Liver (tissue), 9 donors: ENCODE measurements around the gene RINT1. TPM values are rescaled to one million over a fixed set of nuclear protein-coding genes. Genes with fewer than 3 reads are reported as not detected.

Experiments used
- DNase-seq: peaks from one replicate; pipeline ENCODE4 v3.0.0-alpha.2; 2017; ENCODE audit warnings: low spot score
- H3K27ac ChIP-seq, 2 donors: one replicate each; pipeline ENCODE4 v1.7.0; 2013; ENCODE audit warnings: inconsistent platforms in 2 of 2, low read length in 2 of 2, control low read depth in 1 of 2, low read depth in 1 of 2, mild to moderate bottlenecking in 1 of 2
- H3K27me3 ChIP-seq, 4 donors: one replicate each; pipeline versions ENCODE4 v1.6.1 to v1.7.0; 2013; ENCODE audit warnings: low read length in 3 of 4, inconsistent platforms in 1 of 4, mild to moderate bottlenecking in 1 of 4, moderate library complexity in 1 of 4; ENCODE audit not compliant: control insufficient read depth in 4 of 4, insufficient read depth in 4 of 4
- H3K36me3 ChIP-seq, 4 donors: one replicate each; pipeline versions ENCODE4 v1.6.1 to v1.7.0; 2013; ENCODE audit warnings: low read length in 3 of 4, mild to moderate bottlenecking in 3 of 4, low read depth in 1 of 4, moderate library complexity in 1 of 4; ENCODE audit not compliant: control insufficient read depth in 4 of 4, insufficient read depth in 3 of 4
- H3K4me1 ChIP-seq, 4 donors: one replicate each; pipeline versions ENCODE4 v1.6.1 to v1.7.0; 2013; ENCODE audit warnings: low read length in 3 of 4, mild to moderate bottlenecking in 3 of 4, moderate library complexity in 1 of 4; ENCODE audit not compliant: control insufficient read depth in 4 of 4, insufficient read depth in 4 of 4
- H3K4me3 ChIP-seq, 3 donors: one replicate each; pipeline versions ENCODE4 v1.6.1 to v1.7.0; 2013; ENCODE audit warnings: low read length in 3 of 3, control low read depth in 1 of 3, low read depth in 1 of 3, mild to moderate bottlenecking in 1 of 3
- H3K9ac ChIP-seq, 2 donors: one replicate each; pipeline ENCODE4 v1.7.0; 2013; ENCODE audit warnings: low read length in 2 of 2, mild to moderate bottlenecking in 2 of 2, moderate library complexity in 2 of 2, control low read depth in 1 of 2, low read depth in 1 of 2
- H3K9me3 ChIP-seq, 4 donors: one replicate each; pipeline versions ENCODE4 v1.6.1 to v1.7.0; 2013; ENCODE audit warnings: low read length in 3 of 4; ENCODE audit not compliant: control insufficient read depth in 4 of 4
- EGR1 ChIP-seq, 2 donors: IDR thresholded peaks; 2 replicates each; pipeline ENCODE4 v1.6.1; 2016 to 2018; ENCODE audit warnings: antibody characterized with exemption in 2 of 2, low read depth in 2 of 2
- FOXA1 ChIP-seq: IDR thresholded peaks from 2 replicates; pipeline ENCODE4 v1.6.1; 2016; ENCODE audit warnings: antibody characterized with exemption
- FOXA2 ChIP-seq: IDR thresholded peaks from 2 replicates; pipeline ENCODE4 v1.6.1; 2016; ENCODE audit warnings: antibody characterized with exemption
- GABPA ChIP-seq, 2 donors: IDR thresholded peaks in 1 of 2; conservative IDR thresholded peaks in 1 of 2; 2 replicates each; pipeline ENCODE4 v1.6.1; 2016; ENCODE audit warnings: antibody characterized with exemption in 2 of 2, mild to moderate bottlenecking in 1 of 2, moderate library complexity in 1 of 2
- HNF4A ChIP-seq, 2 donors: conservative IDR thresholded peaks; 2 replicates each; pipeline ENCODE4 v1.6.1; 2016; ENCODE audit warnings: antibody characterized with exemption in 2 of 2, mild to moderate bottlenecking in 2 of 2
- HNF4G ChIP-seq: IDR thresholded peaks from 2 replicates; pipeline ENCODE4 v1.6.1; 2016; ENCODE audit warnings: antibody characterized with exemption
- JUND ChIP-seq, 2 donors: IDR thresholded peaks; 2 replicates each; pipeline ENCODE4 v1.6.1; 2016; ENCODE audit warnings: antibody characterized with exemption in 2 of 2
- NR2F2 ChIP-seq: IDR thresholded peaks from 2 replicates; pipeline ENCODE4 v1.6.1; 2016; ENCODE audit warnings: antibody characterized with exemption
- RAD21 ChIP-seq, 2 donors: IDR thresholded peaks; 2 replicates each; pipeline ENCODE4 v1.6.1; 2016; ENCODE audit warnings: antibody characterized with exemption in 2 of 2, mild to moderate bottlenecking in 2 of 2
- RXRA ChIP-seq, 2 donors: IDR thresholded peaks; 2 replicates each; pipeline ENCODE4 v1.6.1; 2017 to 2018; ENCODE audit warnings: antibody characterized with exemption in 2 of 2, mild to moderate bottlenecking in 1 of 2
- SP1 ChIP-seq: IDR thresholded peaks from 2 replicates; pipeline ENCODE4 v1.6.1; 2018; ENCODE audit warnings: antibody characterized with exemption, mild to moderate bottlenecking
- TAF1 ChIP-seq: conservative IDR thresholded peaks from 2 replicates; pipeline ENCODE4 v1.6.1; 2016; ENCODE audit warnings: antibody characterized with exemption, mild to moderate bottlenecking
- YY1 ChIP-seq: IDR thresholded peaks from 2 replicates; pipeline ENCODE4 v1.6.1; 2016; ENCODE audit warnings: antibody characterized with exemption, mild to moderate bottlenecking
- WGBS: extraction: QIAGEN DNeasy Blood & Tissue Kit; methylation state at CpG from one replicate; pipeline ENCODE4 v1.1.7; 2013; 5-methylcytosine and 5-hydroxymethylcytosine counted together
- polyA plus RNA-seq, 2 donors: library from polyadenylated mRNA; stranded (reverse) in 1 of 2; unstranded in 1 of 2; fragments of 200-250 nt in 1 of 2; fragments of >200 nt in 1 of 2; fragmentation: Nextera tagmentation in 1 of 2; extraction: Ambion mirVana in 1 of 2; gene quantifications; one replicate each; pipeline versions ENCODE4 v1.2.1 to v1.2.3, GENCODE V29; 2013 to 2015
- total RNA-seq, 2 donors: library from RNA; depleted of rRNA; stranded (reverse); fragments of >200 nt; gene quantifications; one replicate each; pipeline ENCODE4 v1.2.3, GENCODE V29; 2014
- TF ChIP-seq, protein P1 (sequence below): IDR thresholded peaks from 2 replicates; pipeline ENCODE4 v1.6.1; 2016; ENCODE audit warnings: antibody characterized with exemption
- TF ChIP-seq, protein P2 (sequence below): IDR thresholded peaks from 2 replicates; pipeline ENCODE4 v1.6.1; 2016; ENCODE audit warnings: antibody characterized with exemption, mild to moderate bottlenecking
- TF ChIP-seq, protein P3 (sequence below): IDR thresholded peaks from 2 replicates; pipeline ENCODE4 v1.6.1; 2016; ENCODE audit warnings: antibody characterized with exemption
- TF ChIP-seq, protein P4 (sequence below): IDR thresholded peaks from 2 replicates; pipeline ENCODE4 v1.6.1; 2016; ENCODE audit warnings: antibody characterized with exemption
- TF ChIP-seq, protein P5 (sequence below): fragments of 150-350 bp; IDR thresholded peaks from 2 replicates; pipeline ENCODE4 v1.5.1; 2017; ENCODE audit warnings: improper control_type of control experiment, low read depth, low read length; ENCODE audit not compliant: missing input control
- donor health status: healthy.
- donor health status: healthy.
- donor health status: healthy.
- donor health status: healthy.
- donor health status: healthy.

Gene RINT1
- total and polyA plus RNA-seq, 4 donors, result 4.5 to 10.9 (median 7.2) TPM

DNA sequence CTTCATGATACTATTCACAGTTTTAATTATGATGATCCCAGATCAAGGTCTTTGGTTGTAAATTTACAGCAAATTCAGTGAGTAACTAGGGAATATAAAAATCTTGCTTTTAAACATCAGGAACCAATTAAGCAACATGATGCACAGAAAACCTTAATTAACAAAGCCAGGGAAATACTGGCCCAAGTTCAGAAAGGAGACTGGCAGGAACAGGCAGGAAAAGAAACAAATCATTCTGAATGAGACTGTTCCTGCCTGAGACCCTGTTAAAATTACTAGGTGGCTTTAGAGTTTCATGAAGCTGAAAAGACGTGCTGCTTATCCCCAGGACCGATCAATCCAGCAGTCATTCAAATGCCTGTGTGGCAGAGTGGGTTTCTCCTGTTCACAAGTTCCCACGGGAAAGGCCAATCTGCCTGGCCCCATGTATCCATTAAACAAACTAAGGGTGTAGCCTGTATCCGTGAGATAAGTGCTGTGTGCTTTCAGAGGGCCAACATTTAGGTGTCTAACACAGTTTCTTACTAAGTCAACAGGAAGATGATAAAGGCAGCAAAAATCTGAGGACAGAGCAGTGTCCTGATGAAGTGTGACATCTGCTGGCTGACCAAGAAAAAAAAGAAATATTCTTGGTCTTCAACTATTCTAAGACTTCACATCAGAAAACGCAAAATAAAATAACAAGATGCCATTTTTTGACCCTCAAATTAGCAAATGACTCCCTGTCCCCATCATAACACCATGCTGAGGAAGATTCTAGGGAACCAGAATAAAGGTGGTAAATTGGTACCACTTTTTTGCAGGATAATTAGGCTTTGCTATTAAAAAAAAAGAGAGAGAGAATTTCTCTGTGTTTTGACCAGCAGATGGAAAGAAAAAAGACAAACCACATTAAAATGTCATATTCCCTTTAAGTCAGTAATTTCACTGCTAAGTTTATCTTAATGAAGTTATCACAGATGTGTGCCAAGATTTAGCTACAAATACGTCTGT is 44.1 kb upstream of the RINT1 start:
- Histone ChIP-seq H3K36me3 (peaks cover 0 to 6% (median 3%) of the 10 kb centered on the region in 4 donors), H3K9me3 (no peaks in the 10 kb centered on the region), H3K27me3 (no peaks in the 10 kb centered on the region), H3K4me3 (no peak overlapping the region), H3K9ac (no peak overlapping the region), H3K27ac (no peak overlapping the region), H3K4me1 (no peaks in the 10 kb centered on the region)
- 66% methylated on average over 6 of the region's 6 CpGs for WGBS
- TF ChIP-seq GABPA (IDR thresholded peaks at IDR 0.05 in 1 of 2, conservative IDR thresholded peaks at IDR 0.05 in 1 of 2) (no peak), FOXA1 (peak; percentile 18), YY1 (no peak), TAF1 (no peak), HNF4A (conservative IDR thresholded peaks at IDR 0.05) (no peak), EGR1 (IDR thresholded peaks at IDR 0.05; ENCODE audit: low read depth in 2 of 2) (no peak), HNF4G (no peak), RXRA (IDR thresholded peaks at IDR 0.05) (no peak), SP1 (no peak), RAD21 (IDR thresholded peaks at IDR 0.05) (peak; percentile 80 to 83), NR2F2 (peak; percentile 69), JUND (IDR thresholded peaks at IDR 0.05) (no peak), FOXA2 (no peak)
- TF ChIP-seq, protein P1, sequence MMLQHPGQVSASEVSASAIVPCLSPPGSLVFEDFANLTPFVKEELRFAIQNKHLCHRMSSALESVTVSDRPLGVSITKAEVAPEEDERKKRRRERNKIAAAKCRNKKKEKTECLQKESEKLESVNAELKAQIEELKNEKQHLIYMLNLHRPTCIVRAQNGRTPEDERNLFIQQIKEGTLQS, result no peak
- TF ChIP-seq, protein P2, sequence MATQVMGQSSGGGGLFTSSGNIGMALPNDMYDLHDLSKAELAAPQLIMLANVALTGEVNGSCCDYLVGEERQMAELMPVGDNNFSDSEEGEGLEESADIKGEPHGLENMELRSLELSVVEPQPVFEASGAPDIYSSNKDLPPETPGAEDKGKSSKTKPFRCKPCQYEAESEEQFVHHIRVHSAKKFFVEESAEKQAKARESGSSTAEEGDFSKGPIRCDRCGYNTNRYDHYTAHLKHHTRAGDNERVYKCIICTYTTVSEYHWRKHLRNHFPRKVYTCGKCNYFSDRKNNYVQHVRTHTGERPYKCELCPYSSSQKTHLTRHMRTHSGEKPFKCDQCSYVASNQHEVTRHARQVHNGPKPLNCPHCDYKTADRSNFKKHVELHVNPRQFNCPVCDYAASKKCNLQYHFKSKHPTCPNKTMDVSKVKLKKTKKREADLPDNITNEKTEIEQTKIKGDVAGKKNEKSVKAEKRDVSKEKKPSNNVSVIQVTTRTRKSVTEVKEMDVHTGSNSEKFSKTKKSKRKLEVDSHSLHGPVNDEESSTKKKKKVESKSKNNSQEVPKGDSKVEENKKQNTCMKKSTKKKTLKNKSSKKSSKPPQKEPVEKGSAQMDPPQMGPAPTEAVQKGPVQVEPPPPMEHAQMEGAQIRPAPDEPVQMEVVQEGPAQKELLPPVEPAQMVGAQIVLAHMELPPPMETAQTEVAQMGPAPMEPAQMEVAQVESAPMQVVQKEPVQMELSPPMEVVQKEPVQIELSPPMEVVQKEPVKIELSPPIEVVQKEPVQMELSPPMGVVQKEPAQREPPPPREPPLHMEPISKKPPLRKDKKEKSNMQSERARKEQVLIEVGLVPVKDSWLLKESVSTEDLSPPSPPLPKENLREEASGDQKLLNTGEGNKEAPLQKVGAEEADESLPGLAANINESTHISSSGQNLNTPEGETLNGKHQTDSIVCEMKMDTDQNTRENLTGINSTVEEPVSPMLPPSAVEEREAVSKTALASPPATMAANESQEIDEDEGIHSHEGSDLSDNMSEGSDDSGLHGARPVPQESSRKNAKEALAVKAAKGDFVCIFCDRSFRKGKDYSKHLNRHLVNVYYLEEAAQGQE, result no peak
- TF ChIP-seq, protein P3, sequence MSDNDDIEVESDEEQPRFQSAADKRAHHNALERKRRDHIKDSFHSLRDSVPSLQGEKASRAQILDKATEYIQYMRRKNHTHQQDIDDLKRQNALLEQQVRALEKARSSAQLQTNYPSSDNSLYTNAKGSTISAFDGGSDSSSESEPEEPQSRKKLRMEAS, result no peak
- TF ChIP-seq, protein P4, sequence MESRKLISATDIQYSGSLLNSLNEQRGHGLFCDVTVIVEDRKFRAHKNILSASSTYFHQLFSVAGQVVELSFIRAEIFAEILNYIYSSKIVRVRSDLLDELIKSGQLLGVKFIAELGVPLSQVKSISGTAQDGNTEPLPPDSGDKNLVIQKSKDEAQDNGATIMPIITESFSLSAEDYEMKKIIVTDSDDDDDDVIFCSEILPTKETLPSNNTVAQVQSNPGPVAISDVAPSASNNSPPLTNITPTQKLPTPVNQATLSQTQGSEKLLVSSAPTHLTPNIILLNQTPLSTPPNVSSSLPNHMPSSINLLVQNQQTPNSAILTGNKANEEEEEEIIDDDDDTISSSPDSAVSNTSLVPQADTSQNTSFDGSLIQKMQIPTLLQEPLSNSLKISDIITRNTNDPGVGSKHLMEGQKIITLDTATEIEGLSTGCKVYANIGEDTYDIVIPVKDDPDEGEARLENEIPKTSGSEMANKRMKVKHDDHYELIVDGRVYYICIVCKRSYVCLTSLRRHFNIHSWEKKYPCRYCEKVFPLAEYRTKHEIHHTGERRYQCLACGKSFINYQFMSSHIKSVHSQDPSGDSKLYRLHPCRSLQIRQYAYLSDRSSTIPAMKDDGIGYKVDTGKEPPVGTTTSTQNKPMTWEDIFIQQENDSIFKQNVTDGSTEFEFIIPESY, result no peak
- TF ChIP-seq, protein P5, sequence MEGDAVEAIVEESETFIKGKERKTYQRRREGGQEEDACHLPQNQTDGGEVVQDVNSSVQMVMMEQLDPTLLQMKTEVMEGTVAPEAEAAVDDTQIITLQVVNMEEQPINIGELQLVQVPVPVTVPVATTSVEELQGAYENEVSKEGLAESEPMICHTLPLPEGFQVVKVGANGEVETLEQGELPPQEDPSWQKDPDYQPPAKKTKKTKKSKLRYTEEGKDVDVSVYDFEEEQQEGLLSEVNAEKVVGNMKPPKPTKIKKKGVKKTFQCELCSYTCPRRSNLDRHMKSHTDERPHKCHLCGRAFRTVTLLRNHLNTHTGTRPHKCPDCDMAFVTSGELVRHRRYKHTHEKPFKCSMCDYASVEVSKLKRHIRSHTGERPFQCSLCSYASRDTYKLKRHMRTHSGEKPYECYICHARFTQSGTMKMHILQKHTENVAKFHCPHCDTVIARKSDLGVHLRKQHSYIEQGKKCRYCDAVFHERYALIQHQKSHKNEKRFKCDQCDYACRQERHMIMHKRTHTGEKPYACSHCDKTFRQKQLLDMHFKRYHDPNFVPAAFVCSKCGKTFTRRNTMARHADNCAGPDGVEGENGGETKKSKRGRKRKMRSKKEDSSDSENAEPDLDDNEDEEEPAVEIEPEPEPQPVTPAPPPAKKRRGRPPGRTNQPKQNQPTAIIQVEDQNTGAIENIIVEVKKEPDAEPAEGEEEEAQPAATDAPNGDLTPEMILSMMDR, result peak; percentile 37
- no peak for DNase-seq
